Fibroblast of pulmonary artery (primary cell): ENCODE results near the gene PSMB2.

Experiments
- DNase-seq: peaks from one replicate; pipeline ENCODE4 v3.0.0-alpha.2; 2010; ENCODE audit warnings: low read depth
- H3K4me3 ChIP-seq: replicated peaks from 2 replicates; pipeline ENCODE4 v1.5.1; 2011; ENCODE audit warnings: low read depth, mild to moderate bottlenecking, control low read depth, low read length, moderate library complexity
- CTCF ChIP-seq: IDR thresholded peaks from 2 replicates; pipeline ENCODE4 v1.5.1; 2011; ENCODE audit warnings: mild to moderate bottlenecking, control low read depth, low read length, inconsistent platforms; ENCODE audit errors: missing control alignments

Gene PSMB2

GRCh38 chr1:35674111-35674510 lies 32.8 kb upstream of the PSMB2 start:
- H3K4me3 ChIP-seq: no peak overlapping the region
- no peak for TF ChIP-seq CTCF
- DNase-seq: no peak

- H3K4me3 ChIP-seq: no peak overlapping the region
- TF ChIP-seq CTCF: no peak
Observed at GRCh38 chr1:35672116-35672515, 30.8 kb upstream of the PSMB2 start.

GRCh38 chr1:35668506-35668905 lies 27.2 kb upstream of the PSMB2 start:
- no peak overlapping the region for H3K4me3 ChIP-seq
- no peak for TF ChIP-seq CTCF
- DNase-seq: no peak

More at GRCh38 chr1:35672116-35672515, 30.8 kb upstream of the PSMB2 start:
- DNase-seq: no peak

- no peak overlapping the region for H3K4me3 ChIP-seq
- no peak for TF ChIP-seq CTCF
- DNase-seq: no peak
Observed at GRCh38 chr1:35666916-35667315, 25.6 kb upstream of the PSMB2 start.

- H3K4me3 ChIP-seq: no peak overlapping the region
- no peak for TF ChIP-seq CTCF
- no peak for DNase-seq
Observed at GRCh38 chr1:35666216-35666615, 24.9 kb upstream of the PSMB2 start.

- TF ChIP-seq CTCF: no peak
- no peak overlapping the region for H3K4me3 ChIP-seq
- DNase-seq: no peak
Observed at GRCh38 chr1:35663434-35663833, 22.1 kb upstream of the PSMB2 start.

- TF ChIP-seq CTCF: no peak
- DNase-seq: no peak
- H3K4me3 ChIP-seq: no peak overlapping the region
Observed at GRCh38 chr1:35661474-35661795, 20.1 kb upstream of the PSMB2 start.
